ENCODE measurements around the gene CD46. TPM values are rescaled to one million over a fixed set of nuclear protein-coding genes. Genes with fewer than 3 reads are reported as not detected.

Gene CD46
- polyA plus RNA-seq, 1 donor = 288 TPM

DNA sequence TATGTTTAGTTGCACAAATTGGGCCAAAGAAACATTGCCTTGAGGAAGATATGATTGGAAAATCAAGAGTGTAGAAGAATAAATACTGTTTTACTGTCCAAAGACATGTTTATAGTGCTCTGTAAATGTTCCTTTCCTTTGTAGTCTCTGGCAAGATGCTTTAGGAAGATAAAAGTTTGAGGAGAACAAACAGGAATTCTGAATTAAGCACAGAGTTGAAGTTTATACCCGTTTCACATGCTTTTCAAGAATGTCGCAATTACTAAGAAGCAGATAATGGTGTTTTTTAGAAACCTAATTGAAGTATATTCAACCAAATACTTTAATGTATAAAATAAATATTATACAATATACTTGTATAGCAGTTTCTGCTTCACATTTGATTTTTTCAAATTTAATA, 43.0 kb downstream of the CD46 start:
- 47% methylated on average over 2 of the region's 2 CpGs for WGBS (ENCODE audit: insufficient coverage, low lambda C conversion rate)
- Histone ChIP-seq H3K27ac (ENCODE audit: low read length) (no peak overlapping the region), H3K27me3 (ENCODE audit: control insufficient read depth, insufficient read depth, low read length) (no peaks in the 10 kb centered on the region), H3K4me3 (ENCODE audit: low read length) (no peak overlapping the region), H3K36me3 (ENCODE audit: control insufficient read depth, insufficient read depth, low read length) (peaks cover 27% of the 10 kb centered on the region), H3K9me3 (ENCODE audit: control insufficient read depth, low read depth, low read length) (no peaks in the 10 kb centered on the region), H3K4me1 (ENCODE audit: control insufficient read depth, insufficient read depth, low read length) (peaks cover 10% of the 10 kb centered on the region)
- DNase-seq = no peak

DNA sequence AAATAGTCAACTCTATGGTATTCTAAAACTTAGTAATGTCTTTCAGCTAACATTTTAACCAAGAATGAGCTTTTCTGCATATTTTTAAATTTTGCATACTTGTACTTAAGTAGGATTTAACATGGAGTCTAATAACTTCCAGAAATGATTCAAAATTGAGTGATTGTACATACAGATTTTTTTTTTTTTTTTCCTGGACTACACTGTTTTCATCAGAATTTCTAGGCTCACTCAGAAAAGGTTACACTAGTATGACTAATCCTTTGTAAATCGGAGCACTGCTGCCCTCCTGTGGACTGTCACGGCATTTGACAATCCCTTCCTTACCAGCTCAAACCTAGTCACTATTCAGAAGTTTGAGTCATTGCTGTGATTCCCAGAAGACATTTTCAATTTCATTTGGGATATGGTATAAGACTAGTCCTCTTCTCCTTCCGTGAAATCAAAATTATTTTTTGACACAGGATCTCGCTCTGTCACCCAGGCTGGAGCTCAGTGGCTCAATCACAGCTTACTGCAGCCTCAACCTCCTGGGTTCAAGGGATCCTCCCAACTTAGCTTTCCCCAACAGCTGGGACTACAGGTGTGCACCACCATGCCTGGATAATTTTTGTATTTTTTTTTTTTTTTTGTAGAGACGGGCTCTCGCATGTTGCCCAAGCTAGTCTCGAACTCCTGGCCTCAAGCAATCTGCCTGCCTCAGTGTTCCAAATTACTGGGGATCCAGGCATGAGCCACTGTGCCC, 45.5 kb downstream of the CD46 start:
- Histone ChIP-seq H3K36me3 (ENCODE audit: control insufficient read depth, insufficient read depth, low read length) (peaks cover 21% of the 10 kb centered on the region), H3K27ac (ENCODE audit: low read length) (no peak overlapping the region), H3K4me3 (ENCODE audit: low read length) (no peak overlapping the region), H3K9me3 (ENCODE audit: control insufficient read depth, low read depth, low read length) (no peaks in the 10 kb centered on the region), H3K4me1 (ENCODE audit: control insufficient read depth, insufficient read depth, low read length) (no peaks in the 10 kb centered on the region), H3K27me3 (ENCODE audit: control insufficient read depth, insufficient read depth, low read length) (no peaks in the 10 kb centered on the region)
- DNase-seq = peak; percentile 53 to 65
- no CpG with 5 or more reads among the region's 7 CpGs for WGBS (ENCODE audit: insufficient coverage, low lambda C conversion rate)

- no peak for DNase-seq
- no CpG with 5 or more reads among the region's 6 CpGs for WGBS (ENCODE audit: insufficient coverage, low lambda C conversion rate)
- Histone ChIP-seq H3K4me3 (ENCODE audit: low read length) (no peak overlapping the region), H3K36me3 (ENCODE audit: control insufficient read depth, insufficient read depth, low read length) (peaks cover 18% of the 10 kb centered on the region), H3K4me1 (ENCODE audit: control insufficient read depth, insufficient read depth, low read length) (no peaks in the 10 kb centered on the region), H3K27me3 (ENCODE audit: control insufficient read depth, insufficient read depth, low read length) (no peaks in the 10 kb centered on the region), H3K27ac (ENCODE audit: low read length) (no peak overlapping the region), H3K9me3 (ENCODE audit: control insufficient read depth, low read depth, low read length) (no peaks in the 10 kb centered on the region)
Observed at GRCh38 chr1:207798847-207799246, 47.0 kb downstream of the CD46 start.

DNA sequence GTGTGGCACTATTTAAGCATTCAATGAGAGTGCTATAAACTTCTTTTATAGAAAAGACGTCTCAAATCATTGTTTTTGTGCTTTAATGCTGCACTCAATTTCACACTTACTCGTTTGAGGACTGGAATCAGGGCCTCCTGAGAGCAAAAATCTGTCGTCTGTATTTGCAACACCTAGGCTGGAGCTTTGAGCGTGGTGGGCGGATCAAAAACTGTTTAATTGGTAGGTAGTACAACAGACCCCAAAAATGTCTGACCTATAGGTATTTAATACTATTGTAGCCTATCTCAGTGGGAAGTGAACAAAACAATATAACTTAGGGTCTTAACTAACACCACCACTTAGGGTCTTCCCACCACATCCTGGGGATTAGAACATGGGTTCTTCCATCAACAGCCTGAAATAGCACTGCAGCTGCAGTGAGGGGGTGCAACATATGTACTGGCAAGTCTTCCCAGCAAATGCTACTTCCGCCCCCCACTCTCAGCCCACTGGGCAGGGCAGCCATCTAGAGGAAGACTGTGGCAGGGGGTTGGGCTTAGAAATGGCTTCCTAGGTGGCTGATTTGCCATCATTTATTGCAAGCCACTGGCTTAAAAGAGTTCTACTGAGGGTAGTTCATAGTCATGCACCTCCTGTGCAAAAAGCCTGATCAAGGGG, 48.3 kb downstream of the CD46 start:
- no CpG with 5 or more reads among the region's 6 CpGs for WGBS (ENCODE audit: insufficient coverage, low lambda C conversion rate)
- Histone ChIP-seq H3K9me3 (ENCODE audit: control insufficient read depth, low read depth, low read length) (no peaks in the 10 kb centered on the region), H3K4me3 (ENCODE audit: low read length) (no peak overlapping the region), H3K27ac (ENCODE audit: low read length) (no peak overlapping the region), H3K4me1 (ENCODE audit: control insufficient read depth, insufficient read depth, low read length) (no peaks in the 10 kb centered on the region), H3K27me3 (ENCODE audit: control insufficient read depth, insufficient read depth, low read length) (no peaks in the 10 kb centered on the region), H3K36me3 (ENCODE audit: control insufficient read depth, insufficient read depth, low read length) (peaks cover 20% of the 10 kb centered on the region)
- no peak for DNase-seq

GRCh38 chr1:207801819-207802218, 50.0 kb downstream of the CD46 start:
- Histone ChIP-seq H3K9me3 (ENCODE audit: control insufficient read depth, low read depth, low read length) (no peaks in the 10 kb centered on the region), H3K36me3 (ENCODE audit: control insufficient read depth, insufficient read depth, low read length) (peaks cover 32% of the 10 kb centered on the region), H3K4me3 (ENCODE audit: low read length) (no peak overlapping the region), H3K27me3 (ENCODE audit: control insufficient read depth, insufficient read depth, low read length) (no peaks in the 10 kb centered on the region), H3K4me1 (ENCODE audit: control insufficient read depth, insufficient read depth, low read length) (no peaks in the 10 kb centered on the region), H3K27ac (ENCODE audit: low read length) (no peak overlapping the region)
- no peak for DNase-seq
- no CpG with 5 or more reads among the region's 12 CpGs for WGBS (ENCODE audit: insufficient coverage, low lambda C conversion rate)

DNA sequence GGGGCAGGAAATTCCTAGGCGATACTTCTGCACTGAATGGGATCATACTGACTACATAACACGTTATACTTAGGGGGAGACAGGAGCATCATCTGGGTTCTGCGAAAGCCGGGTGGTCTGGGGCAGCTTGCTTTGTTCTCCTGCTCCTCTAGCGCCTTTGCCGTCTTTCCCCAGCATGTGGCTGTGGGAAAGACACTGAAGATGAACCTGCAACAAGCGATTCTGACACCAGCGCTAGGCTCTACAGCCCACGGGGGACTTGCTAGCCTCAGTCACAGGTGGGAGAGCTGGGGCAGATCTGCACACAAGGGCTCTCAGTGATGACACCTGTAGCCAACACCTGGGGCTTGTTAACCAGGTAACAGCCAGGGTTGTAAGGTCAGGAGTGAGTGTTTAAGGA, 51.8 kb downstream of the CD46 start:
- no peaks in the 10 kb centered on the region for H3K27me3 ChIP-seq (ENCODE audit: control insufficient read depth, insufficient read depth, low read length)
- peaks cover 49% of the 10 kb centered on the region for H3K36me3 ChIP-seq (ENCODE audit: control insufficient read depth, insufficient read depth, low read length)
- DNase-seq = no peak
- WGBS (ENCODE audit: insufficient coverage, low lambda C conversion rate) = no CpG with 5 or more reads among the region's 9 CpGs
- H3K4me1 ChIP-seq (ENCODE audit: control insufficient read depth, insufficient read depth, low read length) = peaks cover 3% of the 10 kb centered on the region
- no peak overlapping the region for H3K4me3 ChIP-seq (ENCODE audit: low read length)
- no peaks in the 10 kb centered on the region for H3K9me3 ChIP-seq (ENCODE audit: control insufficient read depth, low read depth, low read length)
- no peak overlapping the region for H3K27ac ChIP-seq (ENCODE audit: low read length)

DNA sequence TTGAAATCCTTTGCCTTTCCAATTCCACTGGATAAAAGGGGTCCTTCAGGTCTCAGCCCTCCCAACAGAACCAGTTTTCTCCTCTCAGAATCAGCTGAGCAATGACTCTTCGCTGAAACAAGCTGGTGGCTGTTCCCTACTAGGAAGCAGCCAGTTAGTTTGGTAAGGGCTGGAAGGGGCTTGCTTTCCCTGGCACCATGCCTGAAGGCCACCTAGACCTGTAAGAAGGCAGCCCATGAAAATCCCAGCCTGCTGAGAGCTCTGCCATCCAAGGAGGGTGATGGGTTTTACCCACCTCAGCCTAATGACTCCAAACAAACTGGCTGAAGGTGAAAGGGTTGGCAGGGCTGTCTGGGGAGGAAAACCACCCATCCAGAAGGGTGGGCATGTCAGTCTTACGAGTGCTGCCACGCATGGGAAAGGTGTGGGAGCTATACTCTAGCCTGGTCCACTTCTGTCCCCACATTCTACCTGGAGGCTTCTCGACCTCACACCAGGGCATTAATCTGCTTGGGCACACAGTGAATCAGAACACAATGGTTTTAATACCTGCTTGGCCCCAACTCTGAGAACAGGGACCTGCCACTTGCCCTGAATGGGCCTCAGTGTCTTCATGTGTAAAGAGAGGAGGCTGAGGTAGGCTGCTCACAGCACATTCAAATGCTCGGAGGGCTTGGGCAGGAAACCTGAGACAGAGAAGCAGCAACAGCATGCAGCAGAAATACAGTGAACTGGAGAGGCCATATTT, 53.0 kb downstream of the CD46 start:
- no peak overlapping the region for H3K4me3 ChIP-seq (ENCODE audit: low read length)
- H3K36me3 ChIP-seq (ENCODE audit: control insufficient read depth, insufficient read depth, low read length) = peaks cover 58% of the 10 kb centered on the region
- peaks cover 3% of the 10 kb centered on the region for H3K4me1 ChIP-seq (ENCODE audit: control insufficient read depth, insufficient read depth, low read length)
- H3K27ac ChIP-seq (ENCODE audit: low read length) = no peak overlapping the region
- 80% methylated on average over 1 of the region's 5 CpGs for WGBS (ENCODE audit: insufficient coverage, low lambda C conversion rate)
- no peaks in the 10 kb centered on the region for H3K27me3 ChIP-seq (ENCODE audit: control insufficient read depth, insufficient read depth, low read length)
- no peak for DNase-seq
- H3K9me3 ChIP-seq (ENCODE audit: control insufficient read depth, low read depth, low read length) = no peaks in the 10 kb centered on the region

DNA sequence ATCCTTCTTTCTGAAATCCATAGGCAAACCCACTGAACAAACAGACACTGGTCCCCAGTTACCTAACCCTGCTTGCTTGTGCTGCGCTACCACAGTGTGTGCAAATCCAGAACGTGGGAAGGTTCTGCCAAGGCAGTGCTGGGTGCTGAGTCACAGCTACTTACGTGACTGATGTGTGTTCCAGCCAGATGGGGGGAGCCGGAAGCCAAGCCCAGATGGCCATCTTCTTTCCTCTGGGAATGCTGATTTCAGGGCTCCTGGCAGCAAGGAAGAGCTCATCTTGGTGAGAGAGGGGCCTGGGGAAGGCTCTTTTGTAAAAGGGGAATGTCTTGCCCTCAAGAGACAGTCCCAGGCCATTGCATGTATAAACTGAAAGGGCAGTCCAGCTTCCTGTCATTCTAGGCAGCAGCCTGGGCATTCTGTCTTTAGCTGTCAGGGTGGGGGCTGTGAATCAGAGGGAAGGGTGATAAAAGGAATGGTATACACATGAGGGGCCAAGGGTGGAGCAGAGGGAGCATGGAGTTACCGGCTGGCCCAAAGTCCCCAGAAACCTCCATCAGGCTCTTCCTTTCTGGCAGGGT, 54.1 kb downstream of the CD46 start:
- no peak overlapping the region for H3K4me3 ChIP-seq (ENCODE audit: low read length)
- DNase-seq = no peak

DNA sequence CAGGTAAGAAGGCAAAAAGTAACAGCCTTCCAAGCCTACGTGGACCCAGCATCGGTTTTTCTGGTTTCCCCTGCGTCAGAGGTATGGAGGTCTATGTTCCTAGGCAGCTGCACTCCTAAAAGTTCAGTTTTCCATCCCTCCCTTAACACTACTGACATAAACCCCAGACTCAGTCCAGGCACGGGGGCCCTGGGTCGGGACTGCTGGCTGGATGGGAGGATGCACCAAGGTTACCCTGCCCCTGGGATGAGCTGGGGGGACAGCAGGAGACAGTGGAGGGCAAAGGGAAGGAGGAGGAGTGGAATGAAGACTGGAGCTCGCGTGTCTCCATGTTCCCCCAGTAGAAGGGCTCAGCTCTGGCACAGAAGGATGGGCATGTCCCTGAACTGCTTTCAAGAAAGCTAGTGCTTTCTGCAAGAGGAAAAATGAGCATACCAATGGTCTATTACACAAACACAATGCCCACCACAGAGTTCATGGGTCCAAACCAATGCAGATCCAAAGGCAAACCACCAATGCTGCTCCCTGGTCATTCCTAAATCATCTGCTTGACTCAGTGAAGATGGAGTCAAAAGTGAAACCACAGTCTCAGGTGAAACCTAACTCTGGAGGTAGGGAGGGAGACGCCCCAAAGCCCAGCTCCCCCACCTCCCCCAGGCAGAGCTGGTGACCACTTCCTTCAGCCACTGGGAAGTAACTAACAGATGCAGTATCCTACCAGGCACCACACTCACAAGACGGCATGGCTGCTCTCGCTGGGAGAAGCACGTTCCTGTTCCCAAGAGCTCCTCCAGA, 54.9 kb downstream of the CD46 start:
- DNase-seq = no peak
- WGBS (ENCODE audit: insufficient coverage, low lambda C conversion rate) = no CpG with 5 or more reads among the region's 11 CpGs
- no peak overlapping the region for H3K27ac ChIP-seq (ENCODE audit: low read length)
- H3K4me3 ChIP-seq (ENCODE audit: low read length) = no peak overlapping the region
- no peaks in the 10 kb centered on the region for H3K9me3 ChIP-seq (ENCODE audit: control insufficient read depth, low read depth, low read length)
- peaks cover 66% of the 10 kb centered on the region for H3K36me3 ChIP-seq (ENCODE audit: control insufficient read depth, insufficient read depth, low read length)
- H3K27me3 ChIP-seq (ENCODE audit: control insufficient read depth, insufficient read depth, low read length) = no peaks in the 10 kb centered on the region
- peaks cover 3% of the 10 kb centered on the region for H3K4me1 ChIP-seq (ENCODE audit: control insufficient read depth, insufficient read depth, low read length)

More for the DNA sequence above, 54.1 kb downstream of the CD46 start:
- WGBS (ENCODE audit: insufficient coverage, low lambda C conversion rate) = no CpG with 5 or more reads among the region's 5 CpGs
- H3K4me1 ChIP-seq (ENCODE audit: control insufficient read depth, insufficient read depth, low read length) = peaks cover 3% of the 10 kb centered on the region
- H3K9me3 ChIP-seq (ENCODE audit: control insufficient read depth, low read depth, low read length) = no peaks in the 10 kb centered on the region
- H3K27ac ChIP-seq (ENCODE audit: low read length) = no peak overlapping the region
- H3K36me3 ChIP-seq (ENCODE audit: control insufficient read depth, insufficient read depth, low read length) = peaks cover 66% of the 10 kb centered on the region
- no peaks in the 10 kb centered on the region for H3K27me3 ChIP-seq (ENCODE audit: control insufficient read depth, insufficient read depth, low read length)

GRCh38 chr1:207807326-207807689, 55.5 kb downstream of the CD46 start:
- Histone ChIP-seq H3K4me3 (ENCODE audit: low read length) (no peak overlapping the region), H3K27me3 (ENCODE audit: control insufficient read depth, insufficient read depth, low read length) (no peaks in the 10 kb centered on the region), H3K36me3 (ENCODE audit: control insufficient read depth, insufficient read depth, low read length) (peaks cover 68% of the 10 kb centered on the region), H3K27ac (ENCODE audit: low read length) (no peak overlapping the region), H3K4me1 (ENCODE audit: control insufficient read depth, insufficient read depth, low read length) (peaks cover 3% of the 10 kb centered on the region), H3K9me3 (ENCODE audit: control insufficient read depth, low read depth, low read length) (no peaks in the 10 kb centered on the region)
- no CpG with 5 or more reads among the region's 1 CpG for WGBS (ENCODE audit: insufficient coverage, low lambda C conversion rate)
- DNase-seq = no peak

Data from large intestine (tissue), 3 donors.